IPS-NIHi7 (cell line): ENCODE results near the gene SUN1.
"Not testable (repeated sequence)": the region's sequence is repeated elsewhere in the genome, so short reads cannot be mapped to it uniquely, and the experiment has no call there.

Experiments used
- DNase-seq: peaks from one replicate; pipeline ENCODE4 v3.0.0; 2012; ENCODE audit warnings: mixed read lengths; ENCODE audit errors: extremely low spot score

SUN1 gene

GRCh38 chr7:855686-856369 lies 23.6 kb downstream of the SUN1 start:
- DNase-seq, result no peak

GRCh38 chr7:856444-857095 lies 24.3 kb downstream of the SUN1 start:
- no peak for DNase-seq

GRCh38 chr7:857661-858060 lies 25.4 kb downstream of the SUN1 start:
- DNase-seq, result no peak

- no peak for DNase-seq
Measured at GRCh38 chr7:859359-860030, 27.2 kb downstream of the SUN1 start.

GRCh38 chr7:860149-860548 lies 27.9 kb downstream of the SUN1 start:
- DNase-seq, result no peak

GRCh38 chr7:861222-861621 lies 28.9 kb downstream of the SUN1 start:
- no peak for DNase-seq

- DNase-seq, result no peak
Measured at GRCh38 chr7:862157-862556, 29.9 kb downstream of the SUN1 start.

GRCh38 chr7:863106-863505 lies 30.8 kb downstream of the SUN1 start:
- DNase-seq, result no peak

- DNase-seq, result no peak
Measured at GRCh38 chr7:865921-866320, 33.6 kb downstream of the SUN1 start.

GRCh38 chr7:867001-867405 lies 34.7 kb downstream of the SUN1 start:
- no peak for DNase-seq

- no peak for DNase-seq
Measured at GRCh38 chr7:867406-868188, 35.3 kb downstream of the SUN1 start.

GRCh38 chr7:868189-868486 lies 35.9 kb downstream of the SUN1 start:
- DNase-seq, result no peak

GRCh38 chr7:869348-869747 lies 37.1 kb downstream of the SUN1 start:
- no peak for DNase-seq

GRCh38 chr7:871900-872537 lies 39.7 kb downstream of the SUN1 start:
- DNase-seq, result no peak

GRCh38 chr7:872685-873084 lies 40.4 kb downstream of the SUN1 start:
- DNase-seq, result not testable (repeated sequence)

GRCh38 chr7:873367-874002 lies 41.2 kb downstream of the SUN1 start:
- DNase-seq, result peak; percentile 96

- DNase-seq, result no peak
Measured at GRCh38 chr7:874031-874749, 41.9 kb downstream of the SUN1 start.

GRCh38 chr7:875051-875450 lies 42.8 kb downstream of the SUN1 start:
- no peak for DNase-seq

- DNase-seq, result no peak
Measured at GRCh38 chr7:875476-876076, 43.3 kb downstream of the SUN1 start.
